Mesenchymal stem cell (in vitro differentiated cells and primary cell): ENCODE data around the gene DRP2.

ENCODE experiments used
- DNase-seq: peaks from one replicate; pipeline ENCODE4 v3.0.0-alpha.2; 2013
- H2AFZ ChIP-seq: one replicate; pipeline ENCODE4 v1.6.1; 2013; ENCODE audit warnings: low read depth, mild to moderate bottlenecking, control low read depth, inconsistent platforms, low read length, moderate library complexity
- H2AK5ac ChIP-seq: 2 replicates; pipeline ENCODE4 v1.6.1; 2013; ENCODE audit warnings: low read length, moderate library complexity, mild to moderate bottlenecking, inconsistent platforms; ENCODE audit not compliant: severe bottlenecking
- H2BK120ac ChIP-seq: one replicate; pipeline ENCODE4 v1.6.1; 2013; ENCODE audit warnings: low read depth, mild to moderate bottlenecking, inconsistent platforms, low read length, moderate library complexity
- H2BK12ac ChIP-seq, 2 experiments: one replicate each; pipeline ENCODE4 v1.6.1; 2013; ENCODE audit warnings: inconsistent platforms in 2 of 2, low read length in 2 of 2, mild to moderate bottlenecking in 2 of 2, moderate library complexity in 2 of 2, control low read depth in 1 of 2
- H2BK15ac ChIP-seq: one replicate; pipeline ENCODE4 v1.6.1; 2013; ENCODE audit warnings: mild to moderate bottlenecking, low read depth, inconsistent platforms; ENCODE audit not compliant: poor library complexity, severe bottlenecking
- H2BK5ac ChIP-seq: 2 replicates; pipeline ENCODE4 v1.6.1; 2013; ENCODE audit warnings: low read depth, mild to moderate bottlenecking, low read length, control low read depth, inconsistent platforms; ENCODE audit not compliant: poor library complexity, severe bottlenecking
- H3K14ac ChIP-seq, 2 experiments: one replicate each; pipeline ENCODE4 v1.6.1; 2013; ENCODE audit warnings: inconsistent platforms in 2 of 2, low read length in 2 of 2, control low read depth in 1 of 2, mild to moderate bottlenecking in 1 of 2, moderate library complexity in 1 of 2
- H3K18ac ChIP-seq, 2 experiments: one replicate each; pipeline ENCODE4 v1.6.1; 2013; ENCODE audit warnings: inconsistent platforms in 2 of 2, low read length in 2 of 2, control low read depth in 1 of 2, low read depth in 1 of 2, mild to moderate bottlenecking in 1 of 2
- H3K23ac ChIP-seq, 2 experiments: one replicate each; pipeline ENCODE4 v1.6.1; 2013; ENCODE audit warnings: inconsistent platforms in 2 of 2, low read length in 2 of 2, mild to moderate bottlenecking in 2 of 2, moderate library complexity in 2 of 2, control low read depth in 1 of 2
- H3K27ac ChIP-seq: 2 replicates; pipeline ENCODE4 v1.5.1; 2013; ENCODE audit warnings: mild to moderate bottlenecking, moderate library complexity, low read length, control low read depth, inconsistent platforms; ENCODE audit not compliant: poor library complexity, severe bottlenecking
- H3K27me3 ChIP-seq, 2 experiments: 2 replicates each; pipeline versions ENCODE4 v1.6.1 to v1.7.0; 2013; ENCODE audit warnings: low read length in 2 of 2, mild to moderate bottlenecking in 2 of 2, moderate library complexity in 2 of 2, control low read depth in 1 of 2, inconsistent platforms in 1 of 2; ENCODE audit not compliant: control insufficient read depth in 1 of 2, insufficient read depth in 1 of 2
- H3K36me3 ChIP-seq, 2 experiments: 2 replicates each; pipeline versions ENCODE4 v1.6.1 to v1.7.0; 2013; ENCODE audit warnings: low read length in 2 of 2, control low read depth in 1 of 2, inconsistent platforms in 1 of 2, low read depth in 1 of 2, mild to moderate bottlenecking in 1 of 2; ENCODE audit not compliant: insufficient read depth in 2 of 2, control insufficient read depth in 1 of 2
- H3K4ac ChIP-seq, 2 experiments: one replicate each; pipeline ENCODE4 v1.6.1; 2013; ENCODE audit warnings: inconsistent platforms in 2 of 2, low read length in 2 of 2, mild to moderate bottlenecking in 2 of 2, moderate library complexity in 2 of 2, control low read depth in 1 of 2, low read depth in 1 of 2
- H3K4me1 ChIP-seq: 2 replicates; pipeline ENCODE4 v1.6.1; 2013; ENCODE audit warnings: low read depth, low read length, control low read depth; ENCODE audit not compliant: control insufficient read depth, insufficient read depth
- H3K4me2 ChIP-seq: 2 replicates; pipeline ENCODE4 v1.6.1; 2013; ENCODE audit warnings: low read length, mild to moderate bottlenecking, inconsistent platforms; ENCODE audit not compliant: poor library complexity, severe bottlenecking
- H3K4me3 ChIP-seq, 2 experiments: 2 replicates each; pipeline versions ENCODE4 v1.5.1 to v1.7.0; 2013; ENCODE audit warnings: low read length in 2 of 2, mild to moderate bottlenecking in 2 of 2, control low read depth in 1 of 2, low read depth in 1 of 2; ENCODE audit not compliant: insufficient read depth in 1 of 2
- H3K79me1 ChIP-seq: replicated peaks from 2 replicates; pipeline ENCODE4 v1.6.1; 2013; ENCODE audit warnings: mild to moderate bottlenecking, control low read depth, low read length, inconsistent platforms; ENCODE audit not compliant: poor library complexity, severe bottlenecking
- H3K9ac ChIP-seq: 2 replicates; pipeline ENCODE4 v1.7.0; 2013; ENCODE audit warnings: mild to moderate bottlenecking, low read length, moderate library complexity
- H3K9me3 ChIP-seq: 2 replicates; pipeline ENCODE4 v1.7.0; 2013; ENCODE audit warnings: mild to moderate bottlenecking, low read length; ENCODE audit not compliant: control insufficient read depth
- H4K8ac ChIP-seq: one replicate; pipeline ENCODE4 v1.6.1; 2013; ENCODE audit warnings: inconsistent platforms, mild to moderate bottlenecking, low read length, moderate library complexity
- H4K91ac ChIP-seq: one replicate; pipeline ENCODE4 v1.6.1; 2013; ENCODE audit warnings: mild to moderate bottlenecking, low read length, inconsistent platforms
- WGBS: methylation state at CpG from one replicate; pipeline ENCODE4 v1.1.7; 2013; ENCODE audit warnings: mixed read lengths; 5-methylcytosine and 5-hydroxymethylcytosine counted together

Gene DRP2

DNA sequence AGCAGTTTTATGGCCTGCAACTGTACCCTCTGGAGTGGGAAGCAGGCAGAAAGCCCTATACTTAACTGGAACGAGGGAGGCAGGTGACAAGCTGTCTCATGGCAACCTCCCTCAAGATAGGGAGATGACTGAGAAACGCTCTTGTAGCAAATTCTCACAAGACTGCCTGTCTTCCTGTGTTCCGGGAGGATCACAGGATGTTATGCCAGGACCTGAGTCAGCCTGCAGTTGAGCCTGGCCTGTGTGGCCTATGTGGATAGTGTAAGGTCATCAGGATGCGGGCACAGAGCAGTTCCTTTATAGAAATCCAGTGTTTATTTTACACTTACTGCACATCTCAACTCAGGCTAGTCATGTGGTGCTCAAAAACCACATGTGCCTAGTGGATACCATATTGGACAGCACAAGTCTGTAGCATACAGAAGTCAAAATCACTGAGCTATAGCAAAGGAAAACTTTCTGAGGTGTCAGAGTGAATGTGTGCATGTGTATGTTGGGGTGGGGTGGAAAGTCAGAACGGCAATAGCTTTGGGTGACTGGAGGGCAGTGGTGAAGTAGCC is 46.4 kb downstream of the DRP2 start:
- peaks cover 6% of the 10 kb centered on the region for H3K4me1 ChIP-seq
- H3K27me3 ChIP-seq, result peaks cover 0 to 12% of the 10 kb centered on the region in 2 experiments
- no peak overlapping the region for H3K9ac ChIP-seq
- H2BK15ac ChIP-seq, result no peak overlapping the region
- peak; percentile 80 for DNase-seq
- H3K27ac ChIP-seq, result no peak overlapping the region
- H2AFZ ChIP-seq, result no peak overlapping the region
- H2BK120ac ChIP-seq, result peak overlapping the region; percentile 49
- H2BK12ac ChIP-seq, result peak overlapping the region; percentile 77 to 90
- no peak overlapping the region for H3K23ac ChIP-seq
- H3K18ac ChIP-seq, result peak overlapping the region; percentile 78 to 86
- H2BK5ac ChIP-seq, result no peak overlapping the region
- no peaks in the 10 kb centered on the region for H3K36me3 ChIP-seq
- H3K4me3 ChIP-seq, result no peak overlapping the region
- H4K91ac ChIP-seq, result peak overlapping the region; percentile 80
- H3K4ac ChIP-seq, result peak overlapping the region; percentile 11 to 46
- WGBS, result 30% methylated on average over 3 of the region's 5 CpGs
- H4K8ac ChIP-seq, result peak overlapping the region; percentile 88
- no peaks in the 10 kb centered on the region for H3K79me1 ChIP-seq
- peak overlapping the region in 1 of 2 experiments; percentile 82 for H3K14ac ChIP-seq
- H3K9me3 ChIP-seq, result no peaks in the 10 kb centered on the region
- H3K4me2 ChIP-seq, result no peak overlapping the region
- H2AK5ac ChIP-seq, result no peak overlapping the region

DNA sequence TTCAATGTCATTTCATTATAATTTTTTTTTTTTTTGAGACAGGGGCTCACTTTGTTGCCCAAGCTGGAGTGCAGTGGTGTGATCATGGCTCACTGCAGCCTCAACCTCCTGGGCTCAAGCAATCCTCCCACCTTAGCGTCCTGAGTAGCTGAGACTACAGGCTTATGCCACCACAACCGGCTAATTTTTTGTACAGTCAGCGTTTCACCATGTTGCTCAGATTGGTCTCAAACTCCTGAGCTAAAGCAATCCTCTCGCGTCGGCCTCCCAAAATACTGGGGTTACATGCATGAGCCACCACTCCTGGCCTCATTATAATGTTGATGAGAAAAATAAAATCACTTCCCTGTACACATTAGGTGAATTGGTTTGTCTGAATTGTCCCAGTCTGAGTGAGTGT is 54.6 kb downstream of the DRP2 start:
- DNase-seq, result no peak

DNA sequence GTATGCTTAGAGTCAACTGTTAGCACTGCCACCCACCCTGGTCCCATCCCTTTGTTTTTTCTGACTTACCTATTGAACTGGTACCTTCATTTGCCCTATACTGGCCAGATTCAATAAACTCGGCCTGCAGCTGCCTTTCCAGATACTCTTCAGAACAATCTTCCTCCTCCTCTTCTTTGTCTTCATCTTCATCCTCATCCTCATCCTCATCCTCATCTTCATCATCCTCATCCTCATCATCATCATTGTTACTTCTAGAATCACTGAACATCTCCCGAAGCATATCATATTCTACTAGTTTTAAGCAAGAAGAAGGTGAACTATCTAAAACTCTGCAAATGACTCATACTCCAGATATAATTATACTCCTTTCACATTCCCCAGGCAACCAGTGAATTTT is 56.7 kb downstream of the DRP2 start:
- H3K4me3 ChIP-seq, result no peak overlapping the region
- H4K91ac ChIP-seq, result no peak overlapping the region
- no peak overlapping the region for H3K4ac ChIP-seq
- no peak overlapping the region for H3K27ac ChIP-seq
- no peaks in the 10 kb centered on the region for H3K79me1 ChIP-seq
- no peak overlapping the region for H4K8ac ChIP-seq
- no peak overlapping the region for H2BK15ac ChIP-seq
- 96% methylated on average over 2 of the region's 2 CpGs for whole genome bisulfite sequencing
- H3K27me3 ChIP-seq, result peaks cover 0 to 20% of the 10 kb centered on the region in 2 experiments
- no peak overlapping the region for H2AK5ac ChIP-seq
- H3K14ac ChIP-seq, result no peak overlapping the region
- no peak for DNase-seq
- H3K18ac ChIP-seq, result no peak overlapping the region
- H2BK120ac ChIP-seq, result no peak overlapping the region
- H2BK5ac ChIP-seq, result no peak overlapping the region
- H3K9ac ChIP-seq, result no peak overlapping the region
- H3K9me3 ChIP-seq, result no peaks in the 10 kb centered on the region
- H3K4me2 ChIP-seq, result no peak overlapping the region
- H3K23ac ChIP-seq, result no peak overlapping the region
- H2BK12ac ChIP-seq, result no peak overlapping the region
- no peaks in the 10 kb centered on the region for H3K4me1 ChIP-seq
- no peaks in the 10 kb centered on the region for H3K36me3 ChIP-seq
- no peak overlapping the region for H2AFZ ChIP-seq

More for the DNA sequence above, 54.6 kb downstream of the DRP2 start:
- WGBS, result 100% methylated on average over 3 of the region's 6 CpGs
- no peak overlapping the region for H3K9ac ChIP-seq
- no peak overlapping the region for H3K18ac ChIP-seq
- no peak overlapping the region for H4K8ac ChIP-seq
- H3K23ac ChIP-seq, result no peak overlapping the region
- H2BK5ac ChIP-seq, result no peak overlapping the region
- no peak overlapping the region for H3K4ac ChIP-seq
- H2BK15ac ChIP-seq, result no peak overlapping the region
- H3K4me2 ChIP-seq, result no peak overlapping the region
- H3K79me1 ChIP-seq, result no peaks in the 10 kb centered on the region
- H2BK120ac ChIP-seq, result no peak overlapping the region
- no peak overlapping the region for H2BK12ac ChIP-seq
- no peak overlapping the region for H3K27ac ChIP-seq
- no peak overlapping the region for H2AK5ac ChIP-seq
- H3K4me1 ChIP-seq, result no peaks in the 10 kb centered on the region
- H4K91ac ChIP-seq, result no peak overlapping the region
- H3K27me3 ChIP-seq, result peaks cover 0 to 20% of the 10 kb centered on the region in 2 experiments
- no peaks in the 10 kb centered on the region for H3K36me3 ChIP-seq
- no peak overlapping the region for H3K14ac ChIP-seq
- no peak overlapping the region for H3K4me3 ChIP-seq
- H3K9me3 ChIP-seq, result no peaks in the 10 kb centered on the region
- H2AFZ ChIP-seq, result no peak overlapping the region

DNA sequence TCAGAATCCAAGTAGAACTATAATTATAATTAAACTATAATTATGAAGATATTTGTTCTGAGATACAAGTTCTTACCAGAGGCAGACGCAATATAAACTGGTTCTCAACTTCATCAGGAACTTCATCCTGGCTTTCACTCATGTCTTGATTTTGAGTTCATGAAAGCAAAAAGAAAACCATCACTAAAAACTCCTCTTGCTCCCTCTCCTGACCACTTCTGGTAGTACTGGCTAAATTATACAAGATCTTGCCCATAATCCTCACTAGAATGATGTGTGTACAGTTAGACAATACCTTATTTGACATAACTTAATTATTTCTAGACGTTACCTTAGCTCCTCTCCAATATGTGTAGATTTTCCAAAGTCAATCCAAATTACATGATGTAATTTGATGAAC is 67.8 kb downstream of the DRP2 start:
- no peak overlapping the region for H2BK12ac ChIP-seq

More for the DNA sequence above, 67.8 kb downstream of the DRP2 start:
- Histone ChIP-seq H2AFZ (no peak overlapping the region), H3K18ac (no peak overlapping the region), H3K79me1 (no peaks in the 10 kb centered on the region), H2BK120ac (no peak overlapping the region), H3K14ac (no peak overlapping the region), H3K4me1 (no peaks in the 10 kb centered on the region), H4K8ac (no peak overlapping the region), H3K4ac (no peak overlapping the region), H2BK5ac (no peak overlapping the region), H3K4me3 (no peak overlapping the region), H3K23ac (no peak overlapping the region), H3K27ac (no peak overlapping the region), H3K9ac (no peak overlapping the region), H4K91ac (no peak overlapping the region), H2BK15ac (no peak overlapping the region), H3K9me3 (no peaks in the 10 kb centered on the region), H2AK5ac (no peak overlapping the region), H3K36me3 (peaks cover 0 to 3% of the 10 kb centered on the region in 2 experiments), H3K27me3 (peaks cover 0 to 7% of the 10 kb centered on the region in 2 experiments), H3K4me2 (no peak overlapping the region)
- DNase-seq, result peak; percentile 46
- WGBS, result 60% methylated on average over 1 of the region's 2 CpGs
